Ectodermal cell (in vitro differentiated cells): Measurements from ENCODE around the gene WAC.

Experiments
- H3K27ac ChIP-seq: 2 replicates; pipeline ENCODE4 v1.7.0; 2013; ENCODE audit warnings: mild to moderate bottlenecking, low read depth, low read length; ENCODE audit not compliant: insufficient read depth, poor library complexity, severe bottlenecking
- H3K27me3 ChIP-seq: 2 replicates; pipeline ENCODE4 v1.7.0; 2013; ENCODE audit warnings: mild to moderate bottlenecking, low read length; ENCODE audit not compliant: insufficient read depth, control insufficient read depth, poor library complexity, severe bottlenecking
- H3K36me3 ChIP-seq: one replicate; pipeline ENCODE4 v1.7.0; 2013; ENCODE audit warnings: low read length; ENCODE audit not compliant: control insufficient read depth, insufficient read depth
- H3K4me1 ChIP-seq: one replicate; pipeline ENCODE4 v1.7.0; 2013; ENCODE audit warnings: low read length; ENCODE audit not compliant: control insufficient read depth, insufficient read depth
- H3K4me3 ChIP-seq: 2 replicates; pipeline ENCODE4 v1.7.0; 2013; ENCODE audit warnings: low read depth, low read length, control low read depth; ENCODE audit not compliant: insufficient read depth
- H3K9me3 ChIP-seq: 2 replicates; pipeline ENCODE4 v1.7.0; 2013; ENCODE audit warnings: mild to moderate bottlenecking, low read length, moderate library complexity; ENCODE audit not compliant: control insufficient read depth
- WGBS, 2 experiments: methylation state at CpG; one replicate each; pipeline ENCODE4 v1.1.7; 2013; ENCODE audit warnings: missing lambda C conversion rate in 2 of 2; 5-methylcytosine and 5-hydroxymethylcytosine counted together

WAC gene

GRCh38 chr10:28577506-28577905, 44.6 kb downstream of the WAC start:
- 92% methylated on average over 4 of the region's 4 CpGs for WGBS, 2 experiments

GRCh38 chr10:28578454-28578853, 45.5 kb downstream of the WAC start:
- no peak overlapping the region for H3K27ac ChIP-seq
- peaks cover 6% of the 10 kb centered on the region for H3K36me3 ChIP-seq
- H3K4me3 ChIP-seq = no peak overlapping the region
- H3K9me3 ChIP-seq = no peaks in the 10 kb centered on the region
- no peaks in the 10 kb centered on the region for H3K27me3 ChIP-seq
- 92 to 93% methylated on average over 2 of the region's 2 CpGs for WGBS, 2 experiments
- no peaks in the 10 kb centered on the region for H3K4me1 ChIP-seq

More at GRCh38 chr10:28577506-28577905, 44.6 kb downstream of the WAC start:
- H3K36me3 ChIP-seq = peaks cover 4% of the 10 kb centered on the region
- no peak overlapping the region for H3K27ac ChIP-seq
- H3K4me1 ChIP-seq = no peaks in the 10 kb centered on the region
- H3K9me3 ChIP-seq = no peaks in the 10 kb centered on the region
- H3K27me3 ChIP-seq = no peaks in the 10 kb centered on the region
- no peak overlapping the region for H3K4me3 ChIP-seq

GRCh38 chr10:28580825-28581224, 47.9 kb downstream of the WAC start:
- 100% methylated on average over 1 of the region's 1 CpG; no CpG with 5 or more reads in 1 of the 2 experiments for WGBS, 2 experiments
- no peaks in the 10 kb centered on the region for H3K4me1 ChIP-seq
- no peaks in the 10 kb centered on the region for H3K27me3 ChIP-seq
- H3K36me3 ChIP-seq = peaks cover 13% of the 10 kb centered on the region
- no peak overlapping the region for H3K4me3 ChIP-seq
- H3K27ac ChIP-seq = no peak overlapping the region
- no peaks in the 10 kb centered on the region for H3K9me3 ChIP-seq

- 93% methylated on average over 2 of the region's 2 CpGs for WGBS, 2 experiments
- Histone ChIP-seq H3K27me3 (no peaks in the 10 kb centered on the region), H3K4me3 (no peak overlapping the region), H3K36me3 (peaks cover 13% of the 10 kb centered on the region), H3K27ac (no peak overlapping the region), H3K9me3 (no peaks in the 10 kb centered on the region), H3K4me1 (no peaks in the 10 kb centered on the region)
Measured at GRCh38 chr10:28581916-28582315, 49.0 kb downstream of the WAC start.

- no peak overlapping the region for H3K27ac ChIP-seq
- WGBS, 2 experiments = 78 to 85% methylated on average over 6 of the region's 6 CpGs
- no peaks in the 10 kb centered on the region for H3K9me3 ChIP-seq
- H3K27me3 ChIP-seq = no peaks in the 10 kb centered on the region
- H3K4me3 ChIP-seq = no peak overlapping the region
- H3K4me1 ChIP-seq = no peaks in the 10 kb centered on the region
- peaks cover 18% of the 10 kb centered on the region for H3K36me3 ChIP-seq
Measured at GRCh38 chr10:28585076-28585475, 52.2 kb downstream of the WAC start.

GRCh38 chr10:28586176-28586575, 53.3 kb downstream of the WAC start:
- no peaks in the 10 kb centered on the region for H3K4me1 ChIP-seq
- WGBS, 2 experiments = 98% methylated on average over 2 to 4 of the region's 4 CpGs
- H3K36me3 ChIP-seq = peaks cover 26% of the 10 kb centered on the region
- no peak overlapping the region for H3K4me3 ChIP-seq
- no peaks in the 10 kb centered on the region for H3K9me3 ChIP-seq
- H3K27me3 ChIP-seq = no peaks in the 10 kb centered on the region
- no peak overlapping the region for H3K27ac ChIP-seq

DNA sequence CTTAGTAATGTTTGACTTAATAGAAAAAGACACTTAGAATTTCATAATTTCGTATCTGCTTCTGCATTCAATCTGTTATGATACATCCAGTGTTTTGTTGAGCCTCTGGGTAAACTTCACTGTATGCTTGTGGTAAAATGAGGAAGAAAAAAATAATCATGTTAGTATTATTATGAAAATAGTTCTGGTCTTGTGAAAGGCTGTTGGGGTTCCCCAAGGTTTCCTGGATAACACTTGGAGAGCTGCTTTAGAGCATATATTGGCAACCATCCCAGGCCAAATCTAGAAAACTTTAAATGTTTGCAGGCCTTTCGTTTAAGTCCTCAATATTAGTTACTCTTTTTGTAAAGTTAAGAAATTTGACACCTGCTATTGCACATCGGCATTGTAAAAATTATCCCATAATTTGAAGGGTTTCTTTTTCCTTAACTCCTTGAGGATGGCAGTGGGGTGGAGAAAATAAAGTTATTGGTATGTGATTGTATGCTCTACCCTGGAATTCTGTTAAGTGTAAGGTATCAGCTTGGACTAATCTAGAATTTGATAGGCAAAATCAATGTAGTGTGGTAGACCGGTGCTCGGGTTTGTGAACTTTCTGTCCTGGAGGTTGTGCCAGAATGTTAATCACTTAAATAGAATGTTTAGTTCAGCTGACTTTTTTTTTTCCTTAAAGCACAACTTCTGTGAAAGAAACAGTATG, 54.5 kb downstream of the WAC start:
- H3K4me1 ChIP-seq = no peaks in the 10 kb centered on the region
- H3K9me3 ChIP-seq = no peaks in the 10 kb centered on the region
- H3K27me3 ChIP-seq = no peaks in the 10 kb centered on the region
- peaks cover 31% of the 10 kb centered on the region for H3K36me3 ChIP-seq
- WGBS, 2 experiments = 98 to 100% methylated on average over 3 to 5 of the region's 5 CpGs
- H3K4me3 ChIP-seq = no peak overlapping the region
- H3K27ac ChIP-seq = no peak overlapping the region

DNA sequence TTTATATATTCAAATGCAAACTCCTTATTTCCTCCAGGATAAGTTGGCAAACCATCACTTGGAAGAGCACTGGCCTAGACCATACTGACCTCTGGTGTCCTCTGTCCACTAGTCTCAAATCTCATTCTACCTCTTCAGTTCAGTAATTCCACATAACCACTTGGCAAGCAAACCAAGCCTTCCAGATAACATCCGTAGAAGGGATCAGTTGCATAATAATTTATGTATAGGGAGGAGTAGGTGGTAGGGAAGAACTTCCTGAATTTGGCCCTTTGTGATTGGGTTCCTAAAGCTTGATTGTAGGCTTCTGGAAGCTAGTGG, 55.0 kb downstream of the WAC start:
- no peaks in the 10 kb centered on the region for H3K4me1 ChIP-seq
- no peak overlapping the region for H3K4me3 ChIP-seq
- H3K36me3 ChIP-seq = peaks cover 30% of the 10 kb centered on the region
- H3K9me3 ChIP-seq = no peaks in the 10 kb centered on the region
- WGBS, 2 experiments = 93 to 100% methylated on average over 1 of the region's 1 CpG
- no peaks in the 10 kb centered on the region for H3K27me3 ChIP-seq
- no peak overlapping the region for H3K27ac ChIP-seq

DNA sequence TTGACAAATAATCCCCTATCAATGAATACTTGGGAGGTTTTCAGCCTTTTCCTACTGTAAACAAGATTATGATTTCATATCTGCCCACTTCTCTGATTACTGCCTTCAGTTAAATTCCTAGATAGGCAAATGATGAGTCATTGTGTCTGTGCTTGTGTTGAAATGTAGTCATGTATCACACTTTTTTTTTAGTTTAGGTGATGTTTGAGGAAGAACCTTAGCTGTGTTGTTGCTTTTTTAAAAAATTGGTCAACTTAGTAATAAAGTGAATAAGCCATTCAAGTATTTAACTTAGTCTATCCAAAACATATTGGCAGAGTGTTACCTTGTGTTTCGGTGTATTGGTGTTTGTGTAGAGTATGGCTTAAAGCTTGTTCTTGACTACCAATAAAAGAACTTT, 60.0 kb downstream of the WAC start:
- Histone ChIP-seq H3K27ac (no peak overlapping the region), H3K4me3 (no peak overlapping the region), H3K27me3 (no peaks in the 10 kb centered on the region), H3K9me3 (no peaks in the 10 kb centered on the region), H3K36me3 (peaks cover 21% of the 10 kb centered on the region), H3K4me1 (no peaks in the 10 kb centered on the region)
- 90 to 100% methylated on average over 1 of the region's 1 CpG for WGBS, 2 experiments

- no peak overlapping the region for H3K27ac ChIP-seq
- H3K4me3 ChIP-seq = no peak overlapping the region
- 75% methylated on average over 2 of the region's 2 CpGs; no CpG with 5 or more reads in 1 of the 2 experiments for WGBS, 2 experiments
- no peaks in the 10 kb centered on the region for H3K27me3 ChIP-seq
- H3K9me3 ChIP-seq = no peaks in the 10 kb centered on the region
- H3K36me3 ChIP-seq = peaks cover 21% of the 10 kb centered on the region
- H3K4me1 ChIP-seq = no peaks in the 10 kb centered on the region
Measured at GRCh38 chr10:28593811-28594210, 60.9 kb downstream of the WAC start.

DNA sequence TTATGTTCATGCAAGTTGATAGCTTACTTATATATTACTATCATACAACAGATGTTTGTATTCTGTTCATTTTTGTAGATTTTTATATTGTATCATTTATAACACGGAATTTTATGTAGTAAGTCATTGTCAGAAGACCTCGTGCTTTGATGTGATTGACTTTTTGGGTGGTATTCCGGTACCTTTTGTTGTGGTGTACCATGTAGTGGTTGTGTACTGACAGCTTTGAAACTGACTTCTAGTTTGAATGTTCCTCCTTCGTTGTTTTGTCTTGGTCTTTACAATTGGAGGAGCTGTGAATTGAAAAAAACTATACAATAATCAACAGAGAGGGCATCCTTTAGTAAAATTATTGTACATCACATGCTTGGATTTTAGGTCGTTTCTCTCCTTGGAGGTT, 61.5 kb downstream of the WAC start:
- WGBS, 2 experiments = 95 to 97% methylated on average over 4 to 5 of the region's 5 CpGs

More for the DNA sequence above, 61.5 kb downstream of the WAC start:
- peaks cover 21% of the 10 kb centered on the region for H3K36me3 ChIP-seq
- H3K4me1 ChIP-seq = no peaks in the 10 kb centered on the region
- H3K27ac ChIP-seq = no peak overlapping the region
- H3K4me3 ChIP-seq = no peak overlapping the region
- no peaks in the 10 kb centered on the region for H3K27me3 ChIP-seq
- H3K9me3 ChIP-seq = no peaks in the 10 kb centered on the region
